Erythroblast (primary cell): ENCODE results near the gene KRTAP5-10.
"Not testable (repeated sequence)": the region's sequence is repeated elsewhere in the genome, so short reads cannot be mapped to it uniquely, and the experiment has no call there.

Experiments
- GATA1 ChIP-seq: IDR thresholded peaks from 2 replicates; pipeline ENCODE4 v1.6.1; 2011; ENCODE audit warnings: low read depth, mild to moderate bottlenecking, control low read depth, low read length, moderate library complexity
- POLR2A ChIP-seq: IDR thresholded peaks from 2 replicates; pipeline ENCODE4 v1.6.1; 2011; ENCODE audit warnings: mild to moderate bottlenecking, low read length

DNA sequence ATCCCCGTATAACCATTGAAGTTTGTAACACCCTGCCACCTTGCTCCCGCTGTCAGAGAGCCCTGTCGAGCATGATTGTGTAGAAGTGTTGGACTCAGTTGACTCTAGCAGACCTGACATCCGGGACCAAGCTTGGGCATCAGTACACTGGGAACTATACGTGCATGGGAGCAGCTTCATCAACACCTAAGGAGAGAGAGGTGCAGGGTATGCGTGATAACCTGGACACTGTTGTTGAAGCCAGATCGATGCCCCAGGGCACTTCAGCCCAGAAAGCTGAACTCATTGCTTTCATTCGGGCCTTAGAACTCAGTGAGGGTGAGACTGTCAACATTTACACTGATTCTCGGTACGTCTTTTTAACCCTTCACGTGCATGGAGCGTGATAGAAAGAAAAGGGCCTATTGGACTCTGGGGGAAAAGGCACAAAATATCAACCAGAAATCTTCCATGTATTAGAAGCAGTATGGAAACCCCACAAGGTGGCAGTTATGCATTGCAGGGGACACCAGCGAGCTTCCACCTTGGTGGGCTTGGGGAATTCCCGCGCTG lies 49.1 kb downstream of the KRTAP5-10 start:
- TF ChIP-seq POLR2A, GATA1: not testable (repeated sequence)
